HL-60 (cell line): Measurements from ENCODE around the gene UBE2K.

Source experiments
- CTCF ChIP-seq: IDR thresholded peaks from one replicate; pipeline ENCODE4 v1.5.1; 2011; ENCODE audit warnings: low read length, control low read depth, inconsistent platforms; ENCODE audit not compliant: insufficient read depth
- GABPA ChIP-seq: IDR thresholded peaks from 2 replicates; pipeline ENCODE4 v1.6.1; 2012; ENCODE audit warnings: low read depth

- TF ChIP-seq GABPA, result no peak
- no peak for TF ChIP-seq CTCF
Observed at GRCh38 chr4:39715788-39716187, 17.9 kb downstream of the UBE2K start.
